Measurements from ENCODE around the gene SNX8. TPM values are rescaled to one million over a fixed set of nuclear protein-coding genes. Genes with fewer than 3 reads are reported as not detected.

Gene SNX8
- polyA plus RNA-seq (2011; rRNA removed) (40.2 and 53.0 TPM in 2 replicates), polyA minus RNA-seq (2011; rRNA and poly(A)+ RNA removed) (63.4 and 80.5 TPM in 2 replicates)

- ChIA-PET CTCF (no interaction called here), POLR2A (no interaction called here)
- Histone ChIP-seq H3K27me3 (ENCODE audit: control insufficient read depth, insufficient read depth, low read length) (no peaks in the 10 kb centered on the region), H3K9me3 (ENCODE audit: control insufficient read depth, insufficient read depth, low read length) (no peaks in the 10 kb centered on the region; the same call in 1 of the 2 replicates), H3K4me3 (ENCODE audit: low read depth, low read length) (peak within 1 kb of the TSS; percentile 88), H3K27ac (ENCODE audit: low read depth, low read length) (no peak within 1 kb of the TSS)
- DNase-seq (ENCODE audit: low read depth, low spot score), result peak; percentile 57
- no peak for TF ChIP-seq CTCF (IDR thresholded peaks at IDR 0.05; ENCODE audit: low read depth, low read length)
Observed at GRCh38 chr7:2314209-2314955, at the start of gene SNX8. SNX8 (minus strand) TSS chr7:2314441; CDS start chr7:2314421, 20 bp downstream.

- H3K9me3 ChIP-seq (ENCODE audit: control insufficient read depth, insufficient read depth, low read length), result no peaks in the 10 kb centered on the region
- H3K27ac ChIP-seq (ENCODE audit: low read depth, low read length), result no peak overlapping the region
- H3K27me3 ChIP-seq (ENCODE audit: control insufficient read depth, insufficient read depth, low read length), result no peaks in the 10 kb centered on the region
- ChIA-PET POLR2A (no interaction called here), CTCF (interaction anchor here (1.2 kb wide), 1 partner anchor 15 kb away, joined by 3 read pairs; no protein-coding TSS in a partner anchor)
- no peak for TF ChIP-seq CTCF (IDR thresholded peaks at IDR 0.05; ENCODE audit: low read depth, low read length)
- H3K4me3 ChIP-seq (ENCODE audit: low read depth, low read length), result no peak overlapping the region
- DNase-seq (ENCODE audit: low read depth, low spot score), result no peak
Observed at GRCh38 chr7:2362385-2363088, 48.3 kb upstream of the SNX8 start.

- no peak overlapping the region for H3K4me3 ChIP-seq (ENCODE audit: low read depth, low read length)
- no peak overlapping the region for H3K27ac ChIP-seq (ENCODE audit: low read depth, low read length)
- H3K9me3 ChIP-seq (ENCODE audit: control insufficient read depth, insufficient read depth, low read length), result no peaks in the 10 kb centered on the region
- no peaks in the 10 kb centered on the region for H3K27me3 ChIP-seq (ENCODE audit: control insufficient read depth, insufficient read depth, low read length)
- ChIA-PET CTCF (interaction anchor here (0.5 to 0.6 kb wide), 2 partner anchors 59 to 696 kb away, joined by 3 to 4 read pairs; no protein-coding TSS in a partner anchor), POLR2A (no interaction called here)
- no peak for DNase-seq (ENCODE audit: low read depth, low spot score)
- TF ChIP-seq CTCF (IDR thresholded peaks at IDR 0.05; ENCODE audit: low read depth, low read length), result no peak
Observed at GRCh38 chr7:2360796-2361195, 46.6 kb upstream of the SNX8 start.

GRCh38 chr7:2359610-2360009 lies 45.4 kb upstream of the SNX8 start:
- CTCF ChIA-PET, result interaction anchor here (0.6 kb wide), 1 partner anchor 199 kb away, joined by 5 read pairs; no protein-coding TSS in a partner anchor

More at GRCh38 chr7:2359610-2360009, 45.4 kb upstream of the SNX8 start:
- Histone ChIP-seq H3K4me3 (ENCODE audit: low read depth, low read length) (no peak overlapping the region), H3K27me3 (ENCODE audit: control insufficient read depth, insufficient read depth, low read length) (no peaks in the 10 kb centered on the region), H3K9me3 (ENCODE audit: control insufficient read depth, insufficient read depth, low read length) (no peaks in the 10 kb centered on the region), H3K27ac (ENCODE audit: low read depth, low read length) (no peak overlapping the region)
- no peak for DNase-seq (ENCODE audit: low read depth, low spot score)
- TF ChIP-seq CTCF (IDR thresholded peaks at IDR 0.05; ENCODE audit: low read depth, low read length), result no peak
- POLR2A ChIA-PET, result no interaction called here
